CD4-positive, alpha-beta T cell treated with Interleukin-17A for 4 hours (primary cell): ENCODE data around the gene TMEM135.
"Not testable (repeated sequence)": the region's sequence is repeated elsewhere in the genome, so short reads cannot be mapped to it uniquely, and the experiment has no call there.

Experiments
- DNase-seq: peaks from one replicate; pipeline ENCODE4 v3.0.0-alpha.2; 2020; ENCODE audit warnings: mixed read lengths

Gene TMEM135

DNA sequence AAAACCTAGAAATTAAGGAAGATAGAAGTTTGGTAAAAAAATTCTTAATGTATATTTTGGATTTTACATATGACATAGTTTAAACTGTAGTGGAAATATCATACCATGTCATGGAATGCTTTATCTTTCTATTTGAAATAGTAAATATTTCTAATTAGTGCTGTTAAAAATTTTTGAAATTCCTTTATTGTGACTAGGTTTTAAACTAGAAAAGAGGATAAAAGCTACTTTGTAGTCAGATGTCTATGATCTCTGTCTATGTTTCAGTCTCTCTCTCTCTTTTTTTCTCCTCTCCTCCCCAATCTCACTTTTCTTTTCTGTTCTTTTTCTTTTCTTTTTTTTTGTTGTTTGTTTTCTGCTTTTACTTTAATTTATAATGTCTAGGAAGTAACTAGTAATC lies 226.2 kb downstream of the TMEM135 start:
- no peak for DNase-seq

- no peak for DNase-seq
Measured at GRCh38 chr11:87265132-87265531, 227.4 kb downstream of the TMEM135 start.

DNA sequence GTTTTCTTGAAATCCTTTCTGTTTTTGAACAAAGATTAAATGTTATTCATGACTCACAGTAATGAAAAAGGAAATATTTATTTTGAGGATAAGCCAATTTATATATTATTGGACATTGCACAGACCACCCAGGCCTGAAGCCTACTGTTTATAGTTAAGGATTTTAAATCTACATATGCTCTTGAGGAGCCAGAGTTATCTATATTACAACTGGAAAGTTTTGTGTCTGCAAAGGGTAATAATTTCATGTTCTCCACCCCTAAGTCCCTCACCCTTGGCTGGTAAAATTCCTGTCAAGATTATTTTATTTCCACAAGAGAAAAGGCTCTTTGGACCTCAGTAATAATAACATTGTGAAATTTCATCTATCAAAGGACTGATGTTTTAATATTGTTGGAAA lies 228.2 kb downstream of the TMEM135 start:
- DNase-seq, result no peak

DNA sequence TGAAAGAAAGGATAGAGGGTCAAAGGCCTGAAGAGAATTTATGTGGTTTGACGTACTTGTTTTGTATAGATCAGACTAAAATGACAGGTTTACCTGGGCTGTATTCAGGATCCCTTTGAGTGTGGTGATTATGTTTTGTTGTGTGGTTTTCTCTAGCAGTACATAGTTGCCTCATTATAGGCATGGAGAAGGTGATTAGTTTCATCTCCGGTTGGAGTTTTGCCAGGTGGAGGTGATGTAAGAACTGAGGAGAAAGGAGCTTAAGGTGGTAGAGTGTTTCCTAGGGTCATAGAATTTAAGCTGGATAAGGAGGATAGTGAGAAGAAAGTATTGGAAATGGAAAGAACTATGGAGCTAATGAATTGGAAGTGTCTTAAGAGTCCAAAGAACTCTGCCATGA lies 229.0 kb downstream of the TMEM135 start:
- no peak for DNase-seq

DNA sequence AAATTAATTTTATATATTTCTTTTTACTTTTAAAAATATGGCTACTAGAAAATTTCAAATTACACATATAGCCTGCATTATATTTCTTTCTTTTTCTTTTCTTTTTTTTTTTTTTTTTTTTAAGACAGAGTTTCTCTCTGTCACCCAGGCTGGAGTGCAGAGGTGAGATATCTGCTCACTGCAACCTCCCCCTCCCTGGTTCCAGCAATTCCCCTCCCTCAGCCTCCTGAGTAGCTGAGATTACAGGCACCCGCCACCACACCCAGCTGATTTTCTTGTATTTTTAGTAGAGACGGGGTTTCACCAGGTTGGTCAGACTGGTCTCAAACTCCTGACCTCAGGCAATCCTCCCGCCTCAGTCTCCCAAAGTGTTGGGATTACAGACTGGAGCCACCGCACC lies 234.2 kb downstream of the TMEM135 start:
- not testable (repeated sequence) for DNase-seq

DNA sequence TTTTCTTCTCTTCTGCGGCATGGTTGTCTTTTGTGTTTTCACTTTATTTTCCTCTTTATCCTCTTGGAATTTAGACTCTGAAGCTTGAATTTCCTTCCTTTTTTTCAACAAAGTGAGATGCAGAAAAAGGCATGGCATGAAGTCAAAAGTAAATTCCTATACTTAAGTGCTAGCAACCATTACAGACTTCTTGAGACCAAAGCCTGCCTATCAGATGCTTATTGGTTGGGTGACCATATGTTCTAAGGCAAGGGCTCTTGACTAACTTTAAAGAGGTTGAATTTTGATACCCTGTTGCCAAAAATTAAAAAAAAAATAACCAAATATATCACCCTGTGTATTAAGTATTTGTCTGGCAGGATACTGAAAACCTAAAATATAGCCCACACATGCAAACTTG lies 237.4 kb downstream of the TMEM135 start:
- DNase-seq, result no peak

GRCh38 chr11:87280143-87280542 lies 242.4 kb downstream of the TMEM135 start:
- DNase-seq, result no peak

GRCh38 chr11:87281496-87281895 lies 243.8 kb downstream of the TMEM135 start:
- DNase-seq, result no peak

DNA sequence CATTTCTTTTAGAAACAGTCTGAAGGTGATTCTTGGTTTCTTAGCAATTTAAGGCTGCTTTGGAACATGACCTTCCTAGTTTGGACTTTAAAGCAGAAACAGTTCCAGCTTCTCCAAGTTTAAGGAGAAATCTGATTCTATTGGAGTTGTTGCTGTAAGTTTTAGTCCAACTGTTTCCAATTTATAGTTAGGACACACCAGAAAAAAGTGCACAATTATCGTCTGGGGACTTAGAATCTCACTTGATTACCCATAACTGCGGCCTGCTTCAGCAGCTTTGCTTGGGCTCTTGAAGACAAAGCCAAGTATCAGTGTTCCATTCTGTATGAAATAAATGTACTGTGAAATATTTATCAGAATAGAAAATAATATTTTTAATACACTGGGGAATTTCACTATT lies 246.6 kb downstream of the TMEM135 start:
- no peak for DNase-seq

GRCh38 chr11:87285674-87286073 lies 247.9 kb downstream of the TMEM135 start:
- DNase-seq, result not testable (repeated sequence)

GRCh38 chr11:87286338-87286737 lies 248.6 kb downstream of the TMEM135 start:
- DNase-seq, result no peak

GRCh38 chr11:87290304-87290922 lies 252.7 kb downstream of the TMEM135 start:
- DNase-seq, result no peak

DNA sequence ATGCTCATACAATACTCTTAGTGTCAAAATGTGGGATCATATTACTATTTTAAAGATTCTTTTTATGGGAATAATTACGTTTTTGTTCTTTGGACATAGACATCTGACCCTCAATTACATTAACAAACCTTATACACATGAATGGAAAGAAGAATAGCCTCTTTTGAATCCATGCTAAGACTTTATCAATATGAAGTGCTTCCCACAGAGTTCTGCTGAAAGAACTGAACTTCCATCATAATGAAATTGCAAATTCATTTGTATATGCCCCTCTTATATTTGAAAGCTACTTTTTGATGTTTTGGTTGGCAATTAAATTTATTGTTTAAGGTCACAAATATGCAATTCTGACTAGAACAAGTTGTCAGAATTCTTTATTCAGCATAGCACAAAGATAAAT lies 254.9 kb downstream of the TMEM135 start:
- DNase-seq, result no peak

DNA sequence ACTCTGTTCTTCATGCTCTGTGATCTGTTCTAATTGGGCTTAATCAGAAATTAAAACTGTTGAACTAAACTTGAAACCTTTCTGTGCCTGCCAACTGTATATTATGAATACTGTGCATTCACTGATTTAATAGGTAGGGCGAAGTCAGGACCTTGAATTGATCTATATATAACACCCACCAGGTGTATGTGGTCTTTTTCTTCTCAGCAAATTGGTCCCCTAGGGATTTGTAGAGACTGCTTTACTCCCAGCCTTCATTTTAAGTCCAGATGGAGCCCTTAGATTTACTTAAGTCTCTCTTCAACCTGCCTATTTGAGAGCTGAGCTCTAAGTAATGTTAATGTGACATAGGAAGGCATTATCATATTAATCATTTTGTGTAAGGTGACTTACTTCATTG lies 257.5 kb downstream of the TMEM135 start:
- DNase-seq, result no peak

- DNase-seq, result no peak
Measured at GRCh38 chr11:87296627-87297026, 258.9 kb downstream of the TMEM135 start.

DNA sequence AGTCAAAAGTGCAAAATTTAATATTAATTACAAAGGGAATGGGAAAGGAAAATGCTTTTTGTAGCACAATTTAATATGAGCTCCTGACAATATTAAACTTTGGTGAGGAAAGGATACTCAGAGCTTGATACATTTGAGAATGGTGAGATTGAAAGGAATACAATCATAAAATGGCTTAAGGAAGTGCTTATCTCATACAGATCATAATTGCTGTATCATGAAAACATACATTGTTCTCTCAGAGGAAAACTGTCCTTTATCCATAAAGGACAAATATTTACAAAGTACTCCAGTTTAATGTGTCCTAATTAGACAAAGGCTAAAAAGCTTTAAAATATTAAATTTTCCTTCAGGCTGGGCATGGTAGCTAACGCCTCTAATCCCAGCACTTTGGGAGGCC lies 260.4 kb downstream of the TMEM135 start:
- no peak for DNase-seq

DNA sequence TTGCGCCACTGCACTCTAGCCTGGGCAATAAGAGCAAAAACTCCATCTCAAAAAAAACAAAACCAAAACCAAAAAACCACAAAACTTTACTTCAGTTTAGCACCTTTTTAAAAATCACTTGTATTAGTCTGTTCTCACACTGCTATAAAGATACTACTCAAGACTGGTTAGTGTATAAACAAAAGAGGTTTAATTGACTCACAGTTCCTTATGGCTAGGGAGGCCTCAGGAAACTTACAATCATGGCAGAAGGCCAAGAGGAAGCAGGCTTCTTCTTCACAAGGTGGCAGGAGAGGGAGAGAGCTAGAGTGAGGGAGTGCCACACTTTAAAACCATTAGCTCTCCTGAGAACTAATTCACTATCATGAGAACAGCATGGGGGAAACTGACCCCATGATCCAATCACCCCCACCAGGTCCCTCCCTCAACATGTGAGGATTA lies 261.3 kb downstream of the TMEM135 start:
- no peak for DNase-seq

DNA sequence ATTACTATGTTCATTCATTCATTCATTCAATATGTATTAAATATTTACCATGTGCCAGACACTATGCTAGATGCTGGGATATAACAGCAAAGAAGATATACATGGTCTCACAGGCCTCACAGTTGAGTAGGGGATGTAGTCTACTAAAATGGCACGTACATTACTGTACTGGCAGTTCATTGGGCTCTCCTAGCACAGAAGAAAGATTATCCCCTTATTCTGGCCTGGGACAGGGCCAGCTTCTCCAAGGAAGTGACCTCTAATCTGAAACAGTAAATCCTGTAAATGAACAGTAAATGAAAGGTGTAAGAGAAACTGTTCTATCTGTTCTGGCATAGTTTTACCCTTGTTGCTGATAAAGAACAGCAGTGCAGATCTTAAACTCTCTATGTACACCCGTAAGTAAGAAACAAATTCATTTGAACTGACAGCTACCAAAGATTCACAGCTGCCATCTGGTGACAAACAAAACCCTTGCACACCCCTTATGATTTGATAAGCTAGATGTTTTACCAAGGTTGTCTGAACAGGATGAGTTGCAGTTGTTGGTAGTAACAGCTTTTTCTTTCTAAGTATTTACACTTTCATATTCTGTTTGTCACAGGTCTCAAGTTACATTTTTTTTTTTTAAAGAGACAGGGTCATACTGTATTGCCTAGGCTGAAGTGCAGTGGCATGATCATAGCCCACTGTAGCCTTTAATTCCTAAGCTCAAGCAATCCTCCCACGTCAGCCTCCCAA lies 263.1 kb downstream of the TMEM135 start:
- no peak for DNase-seq

DNA sequence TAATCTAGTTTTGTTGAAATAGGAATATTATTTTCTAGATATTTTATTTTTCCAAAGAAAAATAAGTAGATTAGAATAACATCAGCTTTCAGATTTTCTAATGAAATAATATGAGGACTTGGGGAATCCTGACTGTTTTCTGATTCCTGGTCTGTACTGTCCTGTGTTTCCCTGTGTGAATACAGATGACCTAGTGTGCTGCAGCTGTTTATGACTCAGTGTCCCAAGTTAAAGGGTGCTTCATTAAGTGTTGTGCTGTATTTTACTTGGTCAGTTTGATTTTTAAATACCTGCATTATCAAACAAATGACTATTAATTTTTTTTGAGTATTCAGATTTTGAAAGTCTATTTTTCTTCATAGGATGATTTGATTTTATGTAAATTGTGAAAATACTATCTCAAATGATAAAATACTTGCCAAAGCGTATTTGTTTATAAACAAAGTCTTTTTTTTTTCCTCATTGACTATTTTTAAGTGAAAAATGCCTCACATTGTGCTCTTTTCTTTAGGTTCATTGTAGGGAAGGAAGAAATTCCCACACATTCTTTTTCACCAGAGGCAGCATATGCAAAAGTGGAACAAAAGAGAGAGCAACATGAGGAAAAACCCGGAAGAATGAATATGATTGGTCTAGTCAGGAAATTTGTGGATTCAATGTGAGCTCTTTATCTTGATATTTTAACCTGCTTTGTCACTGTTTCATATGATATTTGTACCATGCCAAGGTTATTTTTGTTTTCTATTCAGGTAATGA lies 264.2 kb downstream of the TMEM135 start:
- no peak for DNase-seq

- DNase-seq, result no peak
Measured at GRCh38 chr11:87304412-87304811, 266.7 kb downstream of the TMEM135 start.

DNA sequence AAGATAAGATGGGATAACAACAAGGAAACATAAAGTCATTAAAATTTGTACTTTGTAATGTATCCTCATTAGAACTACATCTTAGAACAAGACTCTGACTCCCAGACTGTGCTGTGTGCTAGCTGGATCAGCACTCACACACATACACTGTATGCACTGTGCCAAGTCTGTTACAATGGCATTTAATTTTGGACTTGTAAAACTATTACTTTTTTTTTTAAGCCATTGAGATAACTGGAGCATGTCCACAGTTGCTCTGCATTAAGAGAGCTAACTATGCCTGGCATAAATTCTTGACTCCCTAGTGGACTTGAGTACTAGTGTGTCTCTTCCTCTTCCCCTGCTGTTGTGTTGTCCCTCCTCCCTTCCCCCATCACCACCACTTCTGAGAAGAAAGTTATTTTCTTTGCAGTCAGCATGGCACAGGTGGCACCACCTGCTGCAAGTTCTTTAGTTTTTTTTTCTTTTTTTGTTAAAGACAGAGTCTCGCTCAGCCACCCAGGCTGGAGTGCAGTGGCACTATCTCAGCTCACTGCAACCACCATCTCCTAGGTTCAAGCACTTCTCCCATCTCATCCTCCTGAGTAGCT lies 268.6 kb downstream of the TMEM135 start:
- DNase-seq, result no peak

DNA sequence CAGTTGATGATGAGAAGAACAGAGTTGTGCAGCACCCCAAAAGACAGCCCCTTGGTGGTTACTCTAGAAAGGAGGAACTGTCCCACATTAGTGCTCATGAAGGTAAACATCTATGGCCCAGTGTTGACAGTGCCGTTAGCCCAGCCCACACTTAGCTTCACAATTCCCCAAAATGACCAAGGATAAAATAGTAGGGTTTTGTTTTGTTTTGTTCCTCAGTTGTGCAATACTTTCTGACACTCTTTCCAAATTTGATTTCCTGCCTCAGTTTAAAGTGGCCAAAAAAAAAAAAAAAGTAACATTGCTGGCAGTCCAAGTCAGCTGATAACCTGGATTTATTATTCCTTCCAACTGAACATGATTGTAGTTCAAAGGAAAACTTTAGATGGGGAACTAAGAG lies 269.4 kb downstream of the TMEM135 start:
- DNase-seq, result no peak

GRCh38 chr11:87315229-87315628 lies 277.5 kb downstream of the TMEM135 start:
- DNase-seq, result no peak

- DNase-seq, result no peak
Measured at GRCh38 chr11:87316491-87316890, 278.8 kb downstream of the TMEM135 start.
